ENCODE measurements around the gene USH2A. TPM values are rescaled to one million over a fixed set of nuclear protein-coding genes. Genes with fewer than 3 reads are reported as not detected.

The USH2A gene
- polyA plus RNA-seq, 1 of the 3 experiments (the other 2 are of a cell fraction), result under 0.01 TPM

DNA sequence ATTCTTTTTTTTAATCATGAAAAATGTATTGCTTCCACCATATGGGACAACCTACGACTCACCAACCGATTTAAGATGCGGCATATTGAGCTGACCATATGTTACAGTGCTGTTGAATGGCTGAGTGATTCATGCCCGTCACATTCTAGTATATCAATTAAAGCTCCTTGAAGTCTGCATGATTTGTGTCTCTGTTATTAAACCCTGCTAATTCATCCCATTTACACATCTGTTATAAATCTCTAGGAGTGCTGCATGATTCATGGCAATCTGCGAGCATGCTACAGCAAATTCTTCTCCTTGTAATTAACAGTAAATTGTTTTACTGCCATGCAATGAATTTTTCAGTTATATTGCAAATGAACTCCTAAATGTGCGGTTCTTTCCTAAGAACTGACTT, 239.8 kb downstream of the USH2A start:
- H2AFZ ChIP-seq (ENCODE audit: low read depth), result no peak overlapping the region
- H3K27ac ChIP-seq (ENCODE audit: low read depth in 2 of 2, low read length in 1 of 2), result no peak overlapping the region
- no peak for DNase-seq
- H3K79me2 ChIP-seq (ENCODE audit: insufficient read depth), result no peaks in the 10 kb centered on the region
- peaks cover 6% of the 10 kb centered on the region for H3F3A ChIP-seq (replicated peaks; ENCODE audit: insufficient read depth)
- WGBS (ENCODE audit: low lambda C conversion rate), result 22% methylated on average over 6 of the region's 6 CpGs
- H3K9me2 ChIP-seq, result no peaks in the 10 kb centered on the region
- H3K4me2 ChIP-seq, result peak overlapping the region; percentile 48
- H4K20me1 ChIP-seq (ENCODE audit: insufficient read depth), result no peaks in the 10 kb centered on the region
- TF ChIP-seq RCOR1 (IDR thresholded peaks at IDR 0.05; ENCODE audit: low read length), result no peak
- TF ChIP-seq EP300 (IDR thresholded peaks at IDR 0.05; ENCODE audit: borderline replicate concordance in 1 of 2, low read depth in 1 of 2, low read length in 1 of 2), result 0 out of 4 replicates have a peak, but pooled peaks of 1 of the 2 experiments have one; percentile 23
- TF ChIP-seq, protein P1, sequence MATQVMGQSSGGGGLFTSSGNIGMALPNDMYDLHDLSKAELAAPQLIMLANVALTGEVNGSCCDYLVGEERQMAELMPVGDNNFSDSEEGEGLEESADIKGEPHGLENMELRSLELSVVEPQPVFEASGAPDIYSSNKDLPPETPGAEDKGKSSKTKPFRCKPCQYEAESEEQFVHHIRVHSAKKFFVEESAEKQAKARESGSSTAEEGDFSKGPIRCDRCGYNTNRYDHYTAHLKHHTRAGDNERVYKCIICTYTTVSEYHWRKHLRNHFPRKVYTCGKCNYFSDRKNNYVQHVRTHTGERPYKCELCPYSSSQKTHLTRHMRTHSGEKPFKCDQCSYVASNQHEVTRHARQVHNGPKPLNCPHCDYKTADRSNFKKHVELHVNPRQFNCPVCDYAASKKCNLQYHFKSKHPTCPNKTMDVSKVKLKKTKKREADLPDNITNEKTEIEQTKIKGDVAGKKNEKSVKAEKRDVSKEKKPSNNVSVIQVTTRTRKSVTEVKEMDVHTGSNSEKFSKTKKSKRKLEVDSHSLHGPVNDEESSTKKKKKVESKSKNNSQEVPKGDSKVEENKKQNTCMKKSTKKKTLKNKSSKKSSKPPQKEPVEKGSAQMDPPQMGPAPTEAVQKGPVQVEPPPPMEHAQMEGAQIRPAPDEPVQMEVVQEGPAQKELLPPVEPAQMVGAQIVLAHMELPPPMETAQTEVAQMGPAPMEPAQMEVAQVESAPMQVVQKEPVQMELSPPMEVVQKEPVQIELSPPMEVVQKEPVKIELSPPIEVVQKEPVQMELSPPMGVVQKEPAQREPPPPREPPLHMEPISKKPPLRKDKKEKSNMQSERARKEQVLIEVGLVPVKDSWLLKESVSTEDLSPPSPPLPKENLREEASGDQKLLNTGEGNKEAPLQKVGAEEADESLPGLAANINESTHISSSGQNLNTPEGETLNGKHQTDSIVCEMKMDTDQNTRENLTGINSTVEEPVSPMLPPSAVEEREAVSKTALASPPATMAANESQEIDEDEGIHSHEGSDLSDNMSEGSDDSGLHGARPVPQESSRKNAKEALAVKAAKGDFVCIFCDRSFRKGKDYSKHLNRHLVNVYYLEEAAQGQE (IDR thresholded peaks at IDR 0.05; ENCODE audit: low read depth, low read length), result no peak
- no peak for TF ChIP-seq RAD21 (IDR thresholded peaks at IDR 0.05; ENCODE audit: low read length)
- TF ChIP-seq PBX3 (IDR thresholded peaks at IDR 0.05), result peak; percentile 46
- no peak overlapping the region for H3K9ac ChIP-seq
- no peaks in the 10 kb centered on the region for H3K9me3 ChIP-seq
- peaks cover 12 to 15% of the 10 kb centered on the region in 2 experiments; a peak in 3 of 4 replicates for H3K4me1 ChIP-seq (ENCODE audit: control insufficient read depth in 1 of 2, insufficient read depth in 2 of 2, low read depth in 1 of 2, low read length in 1 of 2)
- H3K27me3 ChIP-seq (ENCODE audit: insufficient read depth), result no peaks in the 10 kb centered on the region
- no peaks in the 10 kb centered on the region for H3K36me3 ChIP-seq (replicated peaks in 1 of 2; ENCODE audit: control insufficient read depth in 1 of 2, insufficient read depth in 2 of 2, low read length in 1 of 2)
- ChIA-PET CTCF (interaction anchor here (0.6 to 4.6 kb wide), 2 partner anchors 38 to 69 kb away, joined by 3 to 20 read pairs; no protein-coding TSS in a partner anchor), POLR2A (no interaction called here)
- no peak overlapping the region for H3K4me3 ChIP-seq (ENCODE audit: low read depth in 2 of 2, low read length in 1 of 2)

GRCh38 chr1:216183007-216183406, 240.2 kb downstream of the USH2A start:
- Histone ChIP-seq H3K36me3 (replicated peaks in 1 of 2; ENCODE audit: control insufficient read depth in 1 of 2, insufficient read depth in 2 of 2, low read length in 1 of 2) (no peaks in the 10 kb centered on the region), H4K20me1 (ENCODE audit: insufficient read depth) (no peaks in the 10 kb centered on the region), H3K79me2 (ENCODE audit: insufficient read depth) (no peaks in the 10 kb centered on the region), H3K4me1 (ENCODE audit: control insufficient read depth in 1 of 2, insufficient read depth in 2 of 2, low read depth in 1 of 2, low read length in 1 of 2) (peaks cover 12 to 15% of the 10 kb centered on the region in 2 experiments; a peak in 3 of 4 replicates), H3K27ac (ENCODE audit: low read depth in 2 of 2, low read length in 1 of 2) (no peak overlapping the region), H3K9me3 (no peaks in the 10 kb centered on the region), H3F3A (replicated peaks; ENCODE audit: insufficient read depth) (peaks cover 6% of the 10 kb centered on the region), H3K4me3 (ENCODE audit: low read depth in 2 of 2, low read length in 1 of 2) (peak overlapping the region in 1 of 2 experiments; percentile 22; a peak in 1 of 4 replicates), H2AFZ (ENCODE audit: low read depth) (no peak overlapping the region), H3K4me2 (peak overlapping the region; percentile 48), H3K9ac (no peak overlapping the region), H3K9me2 (no peaks in the 10 kb centered on the region), H3K27me3 (ENCODE audit: insufficient read depth) (no peaks in the 10 kb centered on the region)
- ChIA-PET POLR2A (no interaction called here), CTCF (interaction anchor here (0.6 to 4.6 kb wide), 2 partner anchors 38 to 69 kb away, joined by 3 to 20 read pairs; no protein-coding TSS in a partner anchor)
- no peak for DNase-seq
- TF ChIP-seq, protein P2, sequence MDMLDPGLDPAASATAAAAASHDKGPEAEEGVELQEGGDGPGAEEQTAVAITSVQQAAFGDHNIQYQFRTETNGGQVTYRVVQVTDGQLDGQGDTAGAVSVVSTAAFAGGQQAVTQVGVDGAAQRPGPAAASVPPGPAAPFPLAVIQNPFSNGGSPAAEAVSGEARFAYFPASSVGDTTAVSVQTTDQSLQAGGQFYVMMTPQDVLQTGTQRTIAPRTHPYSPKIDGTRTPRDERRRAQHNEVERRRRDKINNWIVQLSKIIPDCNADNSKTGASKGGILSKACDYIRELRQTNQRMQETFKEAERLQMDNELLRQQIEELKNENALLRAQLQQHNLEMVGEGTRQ (IDR thresholded peaks at IDR 0.05; ENCODE audit: borderline replicate concordance, low read depth, low read length), result no peak
- TF ChIP-seq RXRA (IDR thresholded peaks at IDR 0.05; ENCODE audit: borderline replicate concordance, low read depth), result 0 out of 2 replicates have a peak, but pooled peaks have one; percentile 5
- TF ChIP-seq RFX5 (IDR thresholded peaks at IDR 0.05; ENCODE audit: low read length), result no peak
- TF ChIP-seq JUND (IDR thresholded peaks at IDR 0.05), result peak; percentile 15
- WGBS (ENCODE audit: low lambda C conversion rate), result 37% methylated on average over 4 of the region's 4 CpGs
